Heart right ventricle (tissue), 16 donors: ENCODE results near the gene ALK. TPM values are rescaled to one million over a fixed set of nuclear protein-coding genes. Genes with fewer than 3 reads are reported as not detected.
A peak's percentile ranks its signal among the peaks of the same experiment; 100 is the strongest.

Experiments used
- ATAC-seq, 8 donors: fragments of 200-7000 bp; cut with Tn5 transposase; one replicate each; pipeline ENCODE4 v1.9.1; 2020; ENCODE audit warnings: mild to moderate bottlenecking in 8 of 8, moderate library complexity in 8 of 8, moderate number of reproducible peaks in 1 of 8
- DNase-seq, 2 donors: peaks; one replicate each; pipeline ENCODE4 v3.0.0-alpha.2; 2020
- H3K27ac ChIP-seq, 10 donors: fragments of 200-600 bp; sonication (generic) in 2 of 10; one replicate each; pipeline versions ENCODE4 v1.5.0 to v1.8.0; 2020 to 2022; ENCODE audit warnings: mild to moderate bottlenecking in 3 of 10
- H3K27me3 ChIP-seq, 7 donors: fragments of 200-600 bp; one replicate each; pipeline ENCODE4 v1.8.0; 2021 to 2022; ENCODE audit warnings: mild to moderate bottlenecking in 2 of 7
- H3K36me3 ChIP-seq, 9 donors: fragments of 200-600 bp; sonication (generic) in 1 of 9; one replicate each; pipeline versions ENCODE4 v1.5.0 to v1.8.0; 2020 to 2022; ENCODE audit warnings: mild to moderate bottlenecking in 2 of 9
- H3K4me1 ChIP-seq, 9 donors: fragments of 200-600 bp; sonication (generic) in 1 of 9; one replicate each; pipeline versions ENCODE4 v1.5.0 to v1.8.0; 2020 to 2022; ENCODE audit warnings: mild to moderate bottlenecking in 4 of 9
- H3K4me3 ChIP-seq, 10 donors: fragments of 200-600 bp; sonication (generic) in 2 of 10; one replicate each; pipeline versions ENCODE4 v1.5.0 to v1.8.0; 2020 to 2022; ENCODE audit warnings: mild to moderate bottlenecking in 7 of 10, moderate library complexity in 2 of 10
- H3K9me3 ChIP-seq, 11 donors: fragments of 200-600 bp in 10 of 11; sonication (generic) in 2 of 11; one replicate each; pipeline versions ENCODE4 v1.5.0 to v1.8.0; 2013 to 2022; ENCODE audit warnings: mild to moderate bottlenecking in 2 of 11, control low read depth in 1 of 11, moderate library complexity in 1 of 11
- WGBS, 2 donors: extraction: QIAGEN DNeasy Blood & Tissue Kit; methylation state at CpG; one replicate each; pipeline ENCODE4 v1.1.7; 2013; ENCODE audit warnings: inconsistent platforms in 1 of 2; 5-methylcytosine and 5-hydroxymethylcytosine counted together
- intact Hi-C, 10 donors: fragments of 100-400 bp; cut with DNase I; formaldehyde crosslinking; loops; one replicate each; pipeline versions ENCODE4 v1.11.1 to v1.14.2; 2022
- polyA plus RNA-seq, 2 donors: library from polyadenylated mRNA; stranded (reverse); fragments of 200-250 nt; gene quantifications; one replicate each; pipeline ENCODE4 v1.2.3, GENCODE V29; 2013
- total RNA-seq, 10 donors: library from RNA; stranded (reverse); fragmentation: NEBNext Ultra II Directional in 3 of 10; extraction: Animal tissue kit (Norgen Biotek cat#: 25700) in 3 of 10; gene quantifications; one replicate each; pipeline versions ENCODE4 v1.2.1 to v1.2.4, GENCODE V29; 2021 to 2023
- TF ChIP-seq, protein P1 (sequence below), 9 donors: fragments of 200-600 bp; sonication (generic) in 2 of 9; IDR thresholded peaks; one replicate each; pipeline versions ENCODE4 v1.5.0 to v1.8.0; 2021 to 2022; ENCODE audit warnings: antibody characterized with exemption in 9 of 9, mild to moderate bottlenecking in 5 of 9, moderate library complexity in 1 of 9
- donor health status: Arrhythmogenic right ventricular cardiomyopathy.
- donor health status: ischemic (EF 13 %, LVEDD 7.1; RV severe dilation, severe dysfunction).
- donor health status: healthy with polysubstance abuse.
- donor health status: DM: no; HTN: yes; CAD: no.
- donor health status: DM: no; HTN: no; CAD: no.
- donor health status: ischemic (EF 25% LVEDD 6.9; RV normal size, moderate dysfunction).
- donor health status: ischemic (EF 25% LVEDD 5.7; RV mildly dilated, moderate dysfunction).
- donor health status: healthy.
- donor health status: DM: yes; HTN: yes; CAD: no.
- donor health status: Ischemic cardiomyopathy.
- donor health status: ischemic (EF 35%, LVEDD 5.7; RV mildly dilated, moderate dysfunction).
- donor health status: nonischemic (EF 11% LVEDD 7.7; RV severe dilation, severe dysfunction).
- donor health status: DM: yes; HTN: yes; CAD: no.
- donor health status: PGD.
- donor health status: ischemic (EF 29% LVEDD 5.4; RV normal size, mild dysfunction).
- donor health status: nonischemic (EF 23%, LVEDD 6.1; RV moderate dilation, normal function).

Gene ALK
- total and polyA plus RNA-seq, 12 donors: 0.01 to 0.24 (median 0.08) TPM; not detected in 7

DNA sequence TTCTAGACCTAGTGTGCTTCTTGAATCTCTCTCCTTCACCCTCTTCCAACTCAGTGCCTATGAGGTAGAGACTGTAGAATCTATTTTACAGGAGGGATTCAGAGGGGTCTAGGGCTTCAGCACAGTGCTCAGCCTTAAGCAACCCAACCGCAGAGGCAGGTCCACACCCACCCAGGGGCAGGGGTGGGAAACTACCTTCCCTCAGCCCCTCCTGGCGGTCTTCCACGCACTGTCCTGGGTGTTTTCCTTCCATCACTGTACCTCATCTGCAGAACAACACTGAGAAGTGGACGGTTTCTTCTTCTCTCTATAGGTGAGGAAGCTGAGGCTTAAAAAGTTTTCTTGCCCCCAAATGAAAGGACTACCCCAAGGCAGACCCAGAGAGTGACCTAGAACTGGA lies 222.3 kb downstream of the ALK start:
- intact Hi-C loops: no loop called here
- no peaks in the 10 kb centered on the region for H3K36me3 ChIP-seq
- no peaks in the 10 kb centered on the region for H3K4me1 ChIP-seq
- H3K27me3 ChIP-seq: no peaks in the 10 kb centered on the region
- no peak overlapping the region for H3K27ac ChIP-seq
- no peak overlapping the region for H3K4me3 ChIP-seq
- WGBS, 2 donors: 58 to 80% methylated on average over 4 of the region's 4 CpGs
- no peak for DNase-seq
- H3K9me3 ChIP-seq: no peaks in the 10 kb centered on the region
- TF ChIP-seq, protein P1, sequence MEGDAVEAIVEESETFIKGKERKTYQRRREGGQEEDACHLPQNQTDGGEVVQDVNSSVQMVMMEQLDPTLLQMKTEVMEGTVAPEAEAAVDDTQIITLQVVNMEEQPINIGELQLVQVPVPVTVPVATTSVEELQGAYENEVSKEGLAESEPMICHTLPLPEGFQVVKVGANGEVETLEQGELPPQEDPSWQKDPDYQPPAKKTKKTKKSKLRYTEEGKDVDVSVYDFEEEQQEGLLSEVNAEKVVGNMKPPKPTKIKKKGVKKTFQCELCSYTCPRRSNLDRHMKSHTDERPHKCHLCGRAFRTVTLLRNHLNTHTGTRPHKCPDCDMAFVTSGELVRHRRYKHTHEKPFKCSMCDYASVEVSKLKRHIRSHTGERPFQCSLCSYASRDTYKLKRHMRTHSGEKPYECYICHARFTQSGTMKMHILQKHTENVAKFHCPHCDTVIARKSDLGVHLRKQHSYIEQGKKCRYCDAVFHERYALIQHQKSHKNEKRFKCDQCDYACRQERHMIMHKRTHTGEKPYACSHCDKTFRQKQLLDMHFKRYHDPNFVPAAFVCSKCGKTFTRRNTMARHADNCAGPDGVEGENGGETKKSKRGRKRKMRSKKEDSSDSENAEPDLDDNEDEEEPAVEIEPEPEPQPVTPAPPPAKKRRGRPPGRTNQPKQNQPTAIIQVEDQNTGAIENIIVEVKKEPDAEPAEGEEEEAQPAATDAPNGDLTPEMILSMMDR (IDR thresholded peaks at IDR 0.05): no peak
- ATAC-seq: no peak

DNA sequence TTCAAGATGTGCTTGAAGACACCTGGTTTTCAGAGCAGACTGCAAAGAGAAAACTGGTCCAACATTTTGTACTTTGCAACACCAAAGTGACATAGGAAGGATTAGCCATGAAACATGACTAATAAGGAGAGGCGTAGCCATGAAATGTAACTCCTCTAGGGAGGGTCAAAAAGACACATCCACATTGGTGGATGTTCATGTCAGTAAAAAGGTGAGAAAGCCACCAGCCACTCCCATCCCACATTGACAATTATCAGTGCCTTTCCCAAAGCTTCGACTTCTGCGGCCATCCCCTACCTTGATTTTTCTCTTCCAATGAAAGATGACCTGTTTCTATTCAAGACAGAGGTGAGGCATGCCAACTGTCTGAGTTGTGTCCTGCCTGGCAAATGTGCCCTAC lies 223.2 kb downstream of the ALK start:
- intact Hi-C loops: no loop called here
- H3K27ac ChIP-seq: no peak overlapping the region
- H3K4me1 ChIP-seq: no peaks in the 10 kb centered on the region
- TF ChIP-seq, protein P1 (IDR thresholded peaks at IDR 0.05): no peak
- DNase-seq: no peak
- H3K36me3 ChIP-seq: no peaks in the 10 kb centered on the region
- no peak overlapping the region for H3K4me3 ChIP-seq
- no peaks in the 10 kb centered on the region for H3K27me3 ChIP-seq
- no peak for ATAC-seq
- H3K9me3 ChIP-seq: no peaks in the 10 kb centered on the region
- 87% methylated on average over 3 of the region's 3 CpGs for WGBS, 2 donors

DNA sequence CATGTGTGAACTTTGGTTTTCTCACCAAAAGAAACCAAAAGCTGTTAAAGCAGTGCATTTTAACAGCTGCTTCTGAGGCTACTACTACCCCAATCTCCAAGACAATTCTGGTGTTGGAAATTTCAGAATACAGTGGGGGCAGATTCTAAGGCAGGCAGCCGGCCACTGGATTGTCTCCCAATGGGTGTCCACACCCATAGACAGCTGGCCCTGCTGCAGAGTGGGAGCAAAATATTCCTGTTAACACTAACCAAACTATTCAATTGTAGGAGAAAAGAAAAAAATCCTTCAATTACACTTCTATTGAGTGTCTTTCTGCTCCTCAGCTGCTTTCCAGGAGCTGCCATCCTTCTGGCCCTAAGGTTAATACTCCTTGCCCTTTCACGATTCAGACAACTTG lies 223.7 kb downstream of the ALK start:
- Histone ChIP-seq H3K4me3 (no peak overlapping the region), H3K27ac (no peak overlapping the region), H3K9me3 (no peaks in the 10 kb centered on the region), H3K36me3 (no peaks in the 10 kb centered on the region), H3K27me3 (peaks cover 0 to 2% (median 0%) of the 10 kb centered on the region in 7 donors), H3K4me1 (no peaks in the 10 kb centered on the region)
- ATAC-seq (peak in 4 of 8 donors; percentile 62 to 92 (median 74)), DNase-seq (peak in 1 of 2 donors; percentile 17)
- intact Hi-C loops: no loop called here
- TF ChIP-seq, protein P1 (IDR thresholded peaks at IDR 0.05): no peak
- WGBS, 2 donors: 69 to 71% methylated on average over 2 of the region's 2 CpGs

DNA sequence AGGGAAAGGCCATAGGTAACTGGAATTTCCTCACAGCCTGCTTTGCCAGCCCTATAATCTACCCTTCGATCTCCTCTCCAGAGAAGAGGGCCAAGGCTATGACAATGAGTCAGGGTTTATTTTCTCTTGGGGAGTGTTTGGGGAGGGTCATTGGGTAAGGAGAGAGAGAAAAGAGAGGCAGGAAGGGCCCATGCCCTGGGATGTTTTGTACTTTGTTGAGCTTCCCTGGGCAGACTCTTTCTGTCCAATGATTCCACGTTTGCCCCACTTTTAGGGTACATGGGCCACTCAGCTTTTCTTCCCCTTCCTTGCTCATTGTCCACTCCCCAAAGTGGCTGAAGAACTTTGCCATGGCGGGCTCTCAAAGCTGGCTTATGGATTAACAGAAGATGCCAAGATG lies 224.2 kb downstream of the ALK start:
- Histone ChIP-seq H3K27me3 (peaks cover 0 to 7% (median 0%) of the 10 kb centered on the region in 7 donors), H3K36me3 (no peaks in the 10 kb centered on the region), H3K27ac (no peak overlapping the region), H3K4me3 (no peak overlapping the region), H3K4me1 (no peaks in the 10 kb centered on the region), H3K9me3 (peaks cover 0 to 3% (median 0%) of the 10 kb centered on the region in 11 donors)
- TF ChIP-seq, protein P1 (IDR thresholded peaks at IDR 0.05): no peak
- ATAC-seq: no peak
- 69 to 81% methylated on average over 3 of the region's 3 CpGs for WGBS, 2 donors
- DNase-seq: no peak
- intact Hi-C loops: no loop called here
